ENCODE measurements around the gene FSIP1. TPM values are rescaled to one million over a fixed set of nuclear protein-coding genes. Genes with fewer than 3 reads are reported as not detected.

Gene FSIP1
- total RNA-seq, 1 experiment from 2014 or later: 1.0 TPM

DNA sequence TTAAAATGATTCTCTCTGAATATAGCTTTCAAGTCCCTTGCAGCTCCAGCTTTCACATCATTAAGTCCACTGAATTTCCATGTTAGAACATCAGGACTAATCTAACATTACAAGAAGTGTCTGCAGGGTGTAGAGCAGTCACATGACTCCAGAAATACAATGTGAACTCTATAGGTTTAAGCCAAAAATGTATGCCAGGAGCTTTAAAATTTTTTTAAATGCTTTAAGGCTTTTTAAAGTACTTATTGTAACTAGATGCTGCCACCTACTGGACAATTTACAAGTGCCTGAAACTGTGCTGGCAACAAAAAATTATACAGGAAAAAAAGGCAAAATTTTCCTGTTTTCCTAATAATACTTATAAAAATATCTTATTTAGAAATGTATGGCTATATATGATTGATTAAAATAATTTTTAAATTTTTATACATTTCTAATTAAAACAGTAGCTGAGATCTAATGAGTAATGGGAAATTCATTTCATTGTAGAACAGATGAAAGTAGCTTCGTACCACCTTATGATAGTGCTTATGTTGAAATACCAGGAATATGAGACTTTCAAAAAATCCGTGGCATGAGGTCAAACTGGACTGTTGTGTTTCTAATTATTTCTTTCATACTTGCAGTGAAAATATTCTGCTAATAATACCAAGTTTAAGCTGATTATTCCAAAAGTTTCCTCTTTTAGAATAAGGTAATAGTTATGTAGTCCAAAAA lies 25.7 kb downstream of the FSIP1 start:
- DNase-seq (ENCODE audit: low spot score): peak; percentile 51

DNA sequence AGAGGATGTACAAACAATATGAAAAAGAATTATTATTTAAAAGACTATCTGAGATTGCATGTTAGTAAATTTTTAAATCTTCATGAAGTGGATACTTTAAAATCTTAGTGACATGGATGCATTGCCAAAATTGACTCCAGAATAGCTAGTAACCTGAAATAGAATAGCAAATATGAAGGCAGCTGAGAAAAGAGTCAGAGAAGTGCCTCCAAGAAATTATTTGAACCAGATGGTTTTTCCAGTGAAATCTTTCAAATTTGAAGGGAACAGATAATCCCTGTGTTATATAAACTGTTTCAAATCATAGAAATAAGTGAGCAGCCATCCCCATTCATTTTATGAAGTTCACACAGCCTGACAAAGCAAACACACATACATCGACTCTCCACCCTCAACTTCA lies 29.6 kb downstream of the FSIP1 start:
- no peak for DNase-seq (ENCODE audit: low spot score)

DNA sequence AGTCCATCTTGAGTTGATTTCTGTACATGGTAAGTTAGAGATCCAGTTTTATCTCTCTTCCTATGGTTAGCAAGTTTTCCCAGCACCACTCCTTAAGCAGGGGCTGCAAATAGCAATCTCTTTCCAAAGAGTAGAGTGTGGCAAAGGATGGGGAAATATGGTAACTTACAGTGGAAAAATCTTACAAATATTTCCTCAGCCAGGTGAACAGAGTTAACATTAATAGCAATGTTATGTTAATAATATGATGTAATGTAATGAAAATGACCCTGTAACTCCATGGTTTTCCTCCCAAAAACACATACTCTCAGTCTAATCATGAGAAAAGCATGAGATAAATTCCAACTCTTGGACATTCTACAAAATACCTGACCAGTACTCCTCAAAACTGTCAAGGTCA lies 30.4 kb downstream of the FSIP1 start:
- no peak for DNase-seq (ENCODE audit: low spot score)

GRCh38 chr15:39748276-39748675 lies 34.4 kb downstream of the FSIP1 start:
- DNase-seq (ENCODE audit: low spot score): no peak

DNA sequence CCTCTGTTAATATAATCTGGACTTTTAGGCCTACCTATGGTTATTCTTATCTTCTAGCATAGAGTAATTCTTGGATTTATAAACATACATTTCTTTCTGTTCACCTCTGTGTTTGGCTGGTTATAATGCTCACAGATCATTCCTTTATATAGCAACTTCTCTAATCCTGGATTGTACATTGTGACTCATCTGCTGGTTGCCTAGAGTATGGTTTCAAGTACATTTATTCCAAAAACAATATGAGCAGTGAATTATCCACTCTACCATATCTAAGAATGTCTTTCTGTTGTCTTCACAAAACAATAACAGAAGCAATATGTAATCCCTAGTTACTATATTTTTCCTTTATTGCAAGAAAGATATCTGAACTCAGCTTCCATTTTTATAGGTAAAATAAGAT lies 35.3 kb downstream of the FSIP1 start:
- DNase-seq (ENCODE audit: low spot score): no peak

DNA sequence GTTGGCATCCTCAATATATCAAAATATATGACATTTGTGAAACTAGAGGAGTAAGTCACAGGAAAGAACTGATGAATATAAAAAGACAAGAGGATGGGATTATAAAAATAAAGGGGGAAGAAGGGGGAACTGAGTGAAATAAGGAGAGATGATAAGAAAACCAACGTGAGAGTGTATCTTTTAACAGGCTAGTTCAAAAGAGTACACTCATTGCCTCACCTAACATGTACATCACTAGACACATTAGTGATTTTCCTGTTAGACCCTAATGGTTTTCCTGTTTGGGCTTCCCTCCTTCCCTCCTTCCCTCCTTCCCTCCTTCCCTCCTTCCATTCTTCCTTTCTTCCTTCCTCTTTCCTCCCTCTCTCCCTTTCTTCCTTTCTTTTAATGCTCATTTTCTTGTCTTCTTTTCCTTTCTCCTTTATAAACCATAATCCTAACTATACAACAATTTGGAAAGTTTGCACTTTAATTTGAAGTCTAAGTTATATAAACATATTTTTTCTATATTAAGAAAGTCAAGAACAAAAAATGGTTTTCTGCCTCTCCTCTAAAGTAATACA lies 35.8 kb downstream of the FSIP1 start:
- DNase-seq (ENCODE audit: low spot score): no peak

DNA sequence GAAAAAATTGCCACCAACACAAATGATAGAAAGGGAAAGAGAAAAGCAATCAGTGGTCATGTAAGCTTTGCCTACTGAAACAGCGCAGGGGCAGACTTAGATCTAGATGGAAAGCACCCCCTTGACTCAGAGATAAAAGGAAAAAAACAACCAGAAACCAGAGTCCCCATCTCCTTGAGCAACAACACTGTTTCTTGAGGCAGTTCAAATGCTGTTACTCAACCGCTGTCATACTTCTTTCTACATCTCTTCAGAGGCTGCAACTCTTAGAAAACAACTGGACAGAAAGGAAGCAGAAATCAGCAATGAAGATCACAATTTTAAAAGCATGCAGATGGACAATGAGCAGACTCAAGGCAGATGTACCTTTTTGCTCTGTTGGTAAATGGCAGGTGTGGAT lies 36.5 kb downstream of the FSIP1 start:
- no peak for DNase-seq (ENCODE audit: low spot score)

GRCh38 chr15:39745415-39745814 lies 37.2 kb downstream of the FSIP1 start:
- no peak for DNase-seq (ENCODE audit: low spot score)

- DNase-seq (ENCODE audit: low spot score): no peak
These were observed 38.1 kb downstream of the FSIP1 start for GRCh38 chr15:39744334-39745103.

- no peak for DNase-seq (ENCODE audit: low spot score)
These were observed 39.0 kb downstream of the FSIP1 start for GRCh38 chr15:39743611-39744010.

DNA sequence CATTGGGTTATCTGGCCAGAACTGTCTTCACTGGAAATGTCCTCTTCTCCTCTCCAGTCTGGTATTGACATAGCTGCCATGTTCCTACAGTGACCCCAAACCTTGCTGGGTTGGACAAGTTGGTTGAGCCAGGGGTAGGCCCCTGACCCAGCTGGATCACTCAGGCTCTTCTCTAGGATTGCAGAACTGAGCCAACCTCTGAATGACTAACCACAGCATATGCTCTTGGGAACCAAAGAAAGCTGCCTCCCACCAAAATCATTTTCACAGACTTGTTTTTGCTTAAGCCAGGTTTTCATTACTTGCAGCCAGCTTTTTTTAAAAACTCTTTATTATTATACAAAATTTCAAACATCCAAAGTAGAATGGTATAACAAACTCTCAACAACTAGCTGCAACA lies 41.4 kb downstream of the FSIP1 start:
- DNase-seq (ENCODE audit: low spot score): no peak

DNA sequence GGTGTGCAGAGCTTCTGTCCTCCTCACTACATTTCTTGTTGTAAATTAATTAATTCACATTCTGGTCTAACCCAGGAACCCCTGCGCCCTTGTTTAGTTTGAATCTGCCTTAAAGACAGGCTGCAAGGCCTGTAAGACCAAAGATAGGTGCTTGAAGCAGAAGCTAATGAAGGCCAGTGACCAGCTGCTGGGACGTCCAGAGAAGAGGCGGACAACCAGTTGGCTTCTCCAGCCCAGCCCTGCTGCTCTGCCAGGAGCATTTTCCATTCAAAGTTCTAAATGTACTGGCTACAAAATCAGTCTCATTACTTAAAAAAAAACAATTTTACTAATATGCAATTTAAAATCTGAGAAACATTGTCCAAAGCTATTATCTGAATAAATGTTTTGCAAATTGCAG lies 43.6 kb downstream of the FSIP1 start:
- no peak for DNase-seq (ENCODE audit: low spot score)

- no peak for DNase-seq (ENCODE audit: low spot score)
These were observed 45.5 kb downstream of the FSIP1 start for GRCh38 chr15:39737196-39737550.

DNA sequence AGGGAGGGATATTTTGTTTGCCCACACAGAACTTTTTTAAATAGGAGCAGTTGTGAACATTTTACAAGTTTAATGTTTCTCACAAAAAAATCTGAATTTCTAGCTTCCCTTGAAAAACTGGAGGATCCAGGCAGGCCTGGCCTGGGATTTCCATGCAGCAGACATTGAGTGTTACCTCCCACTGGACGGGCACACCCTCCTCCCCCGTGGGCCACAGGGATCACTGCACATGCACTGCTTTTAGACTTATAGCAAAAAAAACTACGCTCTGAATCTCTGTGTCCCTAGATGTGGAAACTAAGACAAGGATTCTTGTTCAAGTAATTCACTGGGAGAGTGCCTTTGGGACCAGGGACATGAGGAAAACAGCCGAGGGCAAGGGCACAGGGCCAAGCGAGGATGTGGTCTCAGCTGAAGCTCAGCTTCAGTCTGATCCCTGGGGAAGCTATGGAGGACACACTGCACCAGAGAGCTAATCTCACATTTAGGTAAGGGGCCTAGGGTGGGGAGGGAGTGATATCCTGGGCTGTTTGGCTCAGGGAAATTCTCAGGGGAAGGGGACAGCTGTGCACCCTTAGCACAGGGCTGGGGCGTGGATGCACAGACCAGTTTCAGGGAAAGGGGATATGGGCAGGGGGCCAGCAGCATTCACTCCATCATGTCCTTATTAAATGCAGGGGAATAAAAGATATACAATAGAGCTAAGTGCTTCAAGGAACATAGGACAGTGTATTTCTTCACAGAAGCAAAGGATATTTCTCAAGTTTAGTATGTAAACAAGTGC lies 46.0 kb downstream of the FSIP1 start:
- DNase-seq (ENCODE audit: low spot score): no peak

DNA sequence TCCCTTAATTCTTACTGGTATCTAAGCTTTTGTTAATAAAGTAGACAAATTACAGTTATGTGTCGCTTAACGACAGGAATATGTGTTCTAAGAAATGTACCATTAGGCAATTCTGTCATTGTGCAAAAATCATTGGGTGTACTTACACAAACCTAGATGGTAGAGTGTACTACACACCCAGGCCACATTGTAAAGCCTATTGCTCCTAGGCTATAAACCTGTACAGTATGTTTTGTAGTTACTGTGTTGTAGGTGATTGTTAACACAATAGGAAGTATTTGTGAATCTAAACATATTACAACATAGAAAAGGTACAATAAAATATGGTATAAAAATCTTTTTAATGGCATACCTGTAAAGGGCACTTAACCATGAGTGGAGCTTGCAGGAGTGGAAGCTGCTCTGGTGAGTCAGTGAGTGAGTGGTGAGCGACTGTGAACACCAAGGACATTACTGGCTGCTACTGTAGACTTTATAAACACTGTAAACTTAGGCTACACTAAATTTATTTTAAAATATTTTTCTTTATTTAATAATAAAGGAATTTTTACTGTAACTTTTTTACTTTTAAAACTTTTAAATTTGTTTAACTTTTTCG lies 47.4 kb downstream of the FSIP1 start:
- no peak for DNase-seq (ENCODE audit: low spot score)

GRCh38 chr15:39731266-39731665 lies 51.4 kb downstream of the FSIP1 start:
- DNase-seq (ENCODE audit: low spot score): no peak

- no peak for DNase-seq (ENCODE audit: low spot score)
These were observed 52.1 kb downstream of the FSIP1 start for GRCh38 chr15:39730552-39730951.

DNA sequence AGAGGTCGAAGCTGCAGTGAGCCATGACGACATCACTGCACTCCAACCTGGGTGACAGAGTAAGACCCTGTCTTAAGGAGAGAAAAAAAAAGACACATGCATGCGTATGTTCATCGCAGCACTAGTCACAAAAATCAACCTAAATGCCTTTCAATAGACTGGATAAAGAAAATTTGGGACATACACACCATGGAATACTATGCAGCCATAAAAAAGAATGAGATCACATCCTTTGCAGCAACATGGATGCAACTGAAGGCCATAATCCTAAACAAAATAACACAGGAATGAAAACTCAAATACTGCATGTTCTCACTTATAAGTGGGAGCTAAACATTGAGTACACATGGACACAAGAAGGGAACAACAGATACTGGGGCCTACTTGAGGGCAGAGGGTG lies 53.1 kb downstream of the FSIP1 start:
- DNase-seq (ENCODE audit: low spot score): no peak

GRCh38 chr15:39728845-39729244 lies 53.8 kb downstream of the FSIP1 start:
- no peak for DNase-seq (ENCODE audit: low spot score)

GRCh38 chr15:39721893-39722292 lies 60.7 kb downstream of the FSIP1 start:
- no peak for DNase-seq (ENCODE audit: low spot score)

DNA sequence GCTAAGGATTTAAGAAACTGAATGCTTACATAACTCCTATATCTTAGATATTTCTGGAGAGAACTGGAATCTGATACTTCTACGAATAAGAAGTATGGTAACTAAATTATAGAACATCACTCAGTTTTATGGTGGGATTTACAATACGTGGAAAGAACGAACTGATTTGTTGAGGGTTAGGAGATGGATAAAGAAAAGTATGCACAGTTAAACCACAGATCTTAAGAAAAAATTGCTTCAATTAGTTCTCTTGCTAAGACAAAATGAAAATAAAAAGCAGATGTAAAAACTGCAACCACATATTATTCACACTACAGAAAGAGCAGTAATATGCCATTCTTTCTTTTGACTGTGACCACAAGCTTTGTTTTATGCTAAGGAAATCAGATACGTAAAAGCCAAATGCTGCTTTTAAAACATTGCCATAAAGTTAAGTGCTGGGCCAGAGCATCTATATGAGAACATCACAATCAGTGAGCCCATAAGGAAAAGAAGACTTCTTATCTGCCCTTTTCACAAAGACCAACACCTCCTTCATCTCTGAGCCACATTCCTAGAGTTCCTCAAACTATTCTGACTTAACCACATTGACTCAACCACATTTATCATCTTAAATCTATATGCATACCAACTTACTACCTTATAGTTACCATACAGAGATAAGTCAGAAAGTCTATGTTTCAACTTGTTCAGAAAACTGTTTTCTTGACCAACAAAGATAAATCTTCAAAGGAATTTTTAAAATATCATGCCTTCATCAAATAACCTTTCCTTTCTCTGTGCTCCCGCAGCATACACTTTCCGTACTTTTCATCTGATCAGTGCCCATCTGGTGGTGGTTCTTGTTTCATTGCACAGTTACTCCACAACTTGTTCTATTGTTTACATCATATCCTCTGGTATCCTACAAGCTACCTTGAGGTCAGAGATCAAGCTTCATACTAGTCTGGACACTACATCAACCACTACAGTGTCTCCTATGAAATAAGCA lies 61.7 kb downstream of the FSIP1 start:
- DNase-seq (ENCODE audit: low spot score): peak; percentile 29
